ENCODE results near the gene CALHM4. TPM values are rescaled to one million over a fixed set of nuclear protein-coding genes. Genes with fewer than 3 reads are reported as not detected.

The CALHM4 gene
- polyA plus RNA-seq, 3 donors from 2014 or later, result not detected

Other genes with a start within 250 kb of the CALHM4 start
- gene DSE, start 182.8 kb upstream of the CALHM4 start, polyA plus RNA-seq, result 1 to 10 TPM; 2.6 to 3.9 (median 3.2) TPM
- 100 to 1,000 TPM in 2 of 3 donors, 10 to 100 TPM in 1; 26.5 to 107 (median 103) TPM for gene CALHM6, start 92.4 kb upstream of the CALHM4 start, polyA plus RNA-seq
- gene CALHM5, start 42.1 kb upstream of the CALHM4 start, polyA plus RNA-seq, result not detected
- gene TRAPPC3L, start 8.1 kb upstream of the CALHM4 start, polyA plus RNA-seq, result under 1 TPM in 2 of 3 donors, not detected in 1; 0.18 to 0.20 TPM
- gene RWDD1, start 17.8 kb downstream of the CALHM4 start, polyA plus RNA-seq, result 10 to 100 TPM; 69.1 to 87.3 (median 70.4) TPM
- under 1 TPM in 1 of 3 donors, not detected in 2; 0.11 TPM for gene RSPH4A, start 62.7 kb downstream of the CALHM4 start, polyA plus RNA-seq
- gene ZUP1, start 115.0 kb downstream of the CALHM4 start, polyA plus RNA-seq, result 1 to 10 TPM; 4.2 to 8.5 (median 4.6) TPM
- gene KPNA5, start 127.5 kb downstream of the CALHM4 start, polyA plus RNA-seq, result 10 to 100 TPM in 1 of 3 donors, 1 to 10 TPM in 2; 5.7 to 19.0 (median 8.4) TPM
- not detected for gene FAM162B, start 212.0 kb downstream of the CALHM4 start, polyA plus RNA-seq

All from immature natural killer cell (primary cell).